Brain microvascular endothelial cell (primary cell): Measurements from ENCODE around the gene SLC25A21.
"Not testable (repeated sequence)": the region's sequence is repeated elsewhere in the genome, so short reads cannot be mapped to it uniquely, and the experiment has no call there.

ENCODE experiments used
- DNase-seq: peaks from one replicate; pipeline ENCODE4 v3.0.0-alpha.2; 2020
- H3K27ac ChIP-seq: fragments of 250-450 bp; sonication (Bioruptor Pico); 2 replicates; pipeline ENCODE4 v1.5.1; 2020; ENCODE audit warnings: mild to moderate bottlenecking, moderate library complexity
- H3K27me3 ChIP-seq: fragments of 250-450 bp; sonication (Bioruptor Pico); replicated peaks from 2 replicates; pipeline ENCODE4 v1.5.1; 2020; ENCODE audit warnings: mild to moderate bottlenecking
- H3K36me3 ChIP-seq: fragments of 250-450 bp; sonication (Bioruptor Pico); replicated peaks from 2 replicates; pipeline ENCODE4 v1.5.1; 2020; ENCODE audit warnings: mild to moderate bottlenecking
- H3K4me3 ChIP-seq: 2 replicates; pipeline ENCODE4 v1.5.1; 2011; ENCODE audit warnings: low read depth, mild to moderate bottlenecking, control low read depth, low read length, moderate library complexity
- in situ Hi-C: cut with HindIII; loops from 2 replicates; pipeline ENCODE4 v1.10.0; 2017; ENCODE audit warnings: low sequenced_read_pairs, low pct_ligation_motif_present
- TF ChIP-seq, protein P1 (sequence below): IDR thresholded peaks from 2 replicates; pipeline ENCODE4 v1.5.1; 2011; ENCODE audit warnings: low read depth, mild to moderate bottlenecking, moderate library complexity, low read length, control low read depth, inconsistent platforms; ENCODE audit errors: missing control alignments

SLC25A21 gene

DNA sequence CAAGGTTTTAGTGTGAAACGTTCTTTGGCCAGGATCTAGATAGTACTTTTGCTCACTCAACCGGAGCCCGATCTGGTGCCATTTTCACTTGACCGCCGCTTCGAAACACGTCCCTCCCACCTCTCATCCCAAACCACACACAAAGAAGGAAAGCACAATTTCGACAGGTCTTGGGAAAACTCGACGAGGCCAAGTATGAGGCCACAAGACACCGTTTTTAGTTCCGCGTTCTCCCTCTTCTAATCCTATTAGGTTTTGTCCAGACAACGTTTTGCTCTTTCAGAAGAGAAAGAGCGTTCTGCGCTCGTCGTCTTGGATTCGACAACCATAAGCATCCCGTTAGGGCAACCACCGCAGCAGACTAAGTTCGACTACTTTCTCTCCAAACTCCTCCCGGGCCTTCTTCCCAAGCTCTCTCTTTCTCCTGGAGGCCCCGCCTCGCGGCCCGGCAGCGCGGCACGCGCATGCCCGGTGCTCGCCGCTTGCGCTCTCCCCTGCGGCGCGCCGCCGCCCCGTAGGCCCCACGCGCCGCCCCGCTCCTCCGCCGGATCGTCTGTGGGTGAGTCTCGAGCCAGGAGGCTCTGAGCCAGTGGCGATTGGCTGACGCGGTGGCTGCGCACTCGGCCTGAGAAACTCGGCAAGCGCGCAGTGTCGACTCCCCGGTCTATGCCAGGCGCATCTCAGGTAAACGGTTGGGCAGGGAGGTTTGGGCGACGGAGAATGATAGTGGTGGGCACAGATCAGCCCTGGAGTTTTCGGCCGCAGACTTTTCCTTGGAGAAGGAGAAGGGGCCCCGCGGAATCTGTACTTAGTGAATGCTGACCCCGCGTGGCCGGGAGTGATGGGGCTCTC, 25.2 kb upstream of the SLC25A21 start, which contains the start of gene MIPOL1:
Gene MIPOL1, plus strand, starts transcription at position 517 of the 852 bp plus-strand sequence. CDS start 49,952 bp downstream, outside the sequence.
- peak; percentile 78 for DNase-seq

DNA sequence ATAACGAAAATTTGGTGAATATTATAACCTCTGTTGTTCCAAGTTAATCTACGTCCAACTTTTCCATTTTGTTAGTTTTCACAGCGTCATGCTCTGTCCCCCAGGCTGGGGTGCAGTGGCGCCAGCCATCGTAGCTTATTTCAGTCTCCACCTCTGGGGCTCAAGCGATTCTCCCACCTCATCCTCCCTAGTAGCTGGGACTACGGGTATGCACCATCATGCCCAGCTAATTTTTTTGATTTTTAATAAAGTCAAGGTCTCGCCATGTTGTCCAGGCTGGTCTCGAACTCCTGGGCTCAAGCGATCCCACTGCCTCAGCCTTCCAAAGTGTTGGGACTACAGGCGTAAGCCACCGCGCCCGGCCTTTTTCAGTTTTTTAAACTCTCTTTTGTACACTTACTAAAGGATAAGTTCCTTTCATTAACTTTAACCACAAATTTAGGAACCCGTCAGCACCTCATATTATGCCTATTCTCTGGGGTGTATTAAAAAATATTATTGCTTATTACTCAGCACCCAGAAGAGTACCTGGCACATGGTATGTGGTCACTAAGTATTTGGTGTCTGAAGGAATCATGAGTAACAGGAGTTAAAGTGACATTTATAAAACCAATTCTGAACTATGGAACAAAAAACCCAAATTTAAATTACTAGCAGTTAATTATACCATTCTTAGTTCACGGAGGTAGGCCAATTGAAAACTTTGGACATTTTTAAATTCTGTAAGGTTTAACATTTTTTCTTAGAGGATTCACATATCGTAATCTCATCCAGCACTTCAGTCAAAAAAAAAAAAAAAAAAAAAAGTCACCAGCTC, 24.4 kb upstream of the SLC25A21 start:
- DNase-seq, result no peak
- H3K27me3 ChIP-seq, result no peaks in the 10 kb centered on the region
- H3K27ac ChIP-seq, result no peak overlapping the region
- TF ChIP-seq, protein P1, sequence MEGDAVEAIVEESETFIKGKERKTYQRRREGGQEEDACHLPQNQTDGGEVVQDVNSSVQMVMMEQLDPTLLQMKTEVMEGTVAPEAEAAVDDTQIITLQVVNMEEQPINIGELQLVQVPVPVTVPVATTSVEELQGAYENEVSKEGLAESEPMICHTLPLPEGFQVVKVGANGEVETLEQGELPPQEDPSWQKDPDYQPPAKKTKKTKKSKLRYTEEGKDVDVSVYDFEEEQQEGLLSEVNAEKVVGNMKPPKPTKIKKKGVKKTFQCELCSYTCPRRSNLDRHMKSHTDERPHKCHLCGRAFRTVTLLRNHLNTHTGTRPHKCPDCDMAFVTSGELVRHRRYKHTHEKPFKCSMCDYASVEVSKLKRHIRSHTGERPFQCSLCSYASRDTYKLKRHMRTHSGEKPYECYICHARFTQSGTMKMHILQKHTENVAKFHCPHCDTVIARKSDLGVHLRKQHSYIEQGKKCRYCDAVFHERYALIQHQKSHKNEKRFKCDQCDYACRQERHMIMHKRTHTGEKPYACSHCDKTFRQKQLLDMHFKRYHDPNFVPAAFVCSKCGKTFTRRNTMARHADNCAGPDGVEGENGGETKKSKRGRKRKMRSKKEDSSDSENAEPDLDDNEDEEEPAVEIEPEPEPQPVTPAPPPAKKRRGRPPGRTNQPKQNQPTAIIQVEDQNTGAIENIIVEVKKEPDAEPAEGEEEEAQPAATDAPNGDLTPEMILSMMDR, result no peak
- H3K4me3 ChIP-seq, result peak overlapping the region; percentile 82
- no peaks in the 10 kb centered on the region for H3K36me3 ChIP-seq
- in situ Hi-C loops, result no loop called here

More for the DNA sequence above, 25.2 kb upstream of the SLC25A21 start, which contains the start of gene MIPOL1:
- TF ChIP-seq, protein P1, result peak; percentile 46
- in situ Hi-C loops, result no loop called here
- no peaks in the 10 kb centered on the region for H3K36me3 ChIP-seq
- H3K4me3 ChIP-seq, result peak within 1 kb of the TSS; percentile 82
- peak within 1 kb of the TSS; percentile 70 for H3K27ac ChIP-seq
- H3K27me3 ChIP-seq, result no peaks in the 10 kb centered on the region

DNA sequence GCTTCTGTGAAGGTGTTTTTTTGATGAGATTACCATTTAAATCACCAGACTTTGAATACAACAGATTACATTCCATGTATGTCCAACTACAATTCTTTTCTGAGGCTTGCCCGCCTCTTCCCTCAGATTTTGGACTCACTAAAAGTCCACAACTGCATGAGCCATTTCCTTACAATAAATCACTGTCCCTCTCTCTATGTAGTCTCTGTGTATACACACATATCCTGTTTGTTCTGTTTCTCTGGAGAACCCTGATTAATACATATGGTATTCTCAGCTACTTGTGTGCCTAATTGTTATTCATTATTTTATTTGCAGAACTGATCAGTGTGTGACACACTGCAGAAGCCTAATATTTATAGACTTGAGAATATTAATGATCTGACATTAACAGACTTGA, 22.9 kb upstream of the SLC25A21 start:
- H3K27ac ChIP-seq, result no peak overlapping the region
- no peaks in the 10 kb centered on the region for H3K36me3 ChIP-seq
- TF ChIP-seq, protein P1, result no peak
- DNase-seq, result no peak
- no peak overlapping the region for H3K4me3 ChIP-seq
- H3K27me3 ChIP-seq, result no peaks in the 10 kb centered on the region
- in situ Hi-C loops, result no loop called here

DNA sequence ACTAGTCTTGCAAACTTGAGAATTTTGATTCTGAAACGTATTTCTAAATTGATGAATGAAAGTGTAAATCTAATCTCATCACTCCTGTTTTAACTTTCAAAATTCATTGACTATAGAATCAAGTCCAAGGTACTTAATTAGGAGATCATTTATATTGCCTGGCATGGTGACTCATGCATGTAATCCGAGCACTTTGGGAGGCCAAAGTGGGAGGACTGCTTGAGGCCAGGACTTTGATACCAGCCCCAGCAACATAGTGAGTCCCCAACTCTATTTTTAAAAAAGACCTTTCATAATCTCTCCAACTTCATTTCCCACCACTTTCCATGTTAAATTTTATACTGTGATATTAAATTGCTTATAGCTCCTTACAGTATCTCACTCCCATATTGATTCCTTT, 22.3 kb upstream of the SLC25A21 start:
- Histone ChIP-seq H3K27ac (no peak overlapping the region), H3K36me3 (no peaks in the 10 kb centered on the region)
- in situ Hi-C loops, result no loop called here

DNA sequence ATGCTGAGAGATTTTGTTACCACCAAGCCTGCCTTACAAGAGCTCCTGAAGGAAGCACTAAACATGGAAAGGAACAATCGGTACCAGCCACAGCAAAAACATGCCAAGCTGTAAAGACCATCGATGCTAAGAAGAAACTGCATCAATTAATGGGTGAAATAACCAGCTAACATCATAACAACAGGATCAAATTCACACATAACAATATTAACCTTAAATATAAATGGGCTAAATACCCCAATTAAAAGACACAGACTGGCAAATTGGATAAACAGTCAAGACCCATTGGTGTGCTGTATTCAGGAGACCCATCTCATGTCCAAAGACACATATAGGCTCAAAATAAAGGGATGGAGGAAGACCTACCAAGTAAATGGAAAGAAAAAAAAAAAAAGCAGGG, 17.3 kb upstream of the SLC25A21 start:
- H3K36me3 ChIP-seq, DNase-seq, in situ Hi-C loops, H3K4me3 ChIP-seq, H3K27me3 ChIP-seq, H3K27ac ChIP-seq: not testable (repeated sequence)

More for the DNA sequence above, 22.3 kb upstream of the SLC25A21 start:
- TF ChIP-seq, protein P1, result no peak
- Histone ChIP-seq H3K4me3 (no peak overlapping the region), H3K27me3 (no peaks in the 10 kb centered on the region)
- DNase-seq, result no peak

DNA sequence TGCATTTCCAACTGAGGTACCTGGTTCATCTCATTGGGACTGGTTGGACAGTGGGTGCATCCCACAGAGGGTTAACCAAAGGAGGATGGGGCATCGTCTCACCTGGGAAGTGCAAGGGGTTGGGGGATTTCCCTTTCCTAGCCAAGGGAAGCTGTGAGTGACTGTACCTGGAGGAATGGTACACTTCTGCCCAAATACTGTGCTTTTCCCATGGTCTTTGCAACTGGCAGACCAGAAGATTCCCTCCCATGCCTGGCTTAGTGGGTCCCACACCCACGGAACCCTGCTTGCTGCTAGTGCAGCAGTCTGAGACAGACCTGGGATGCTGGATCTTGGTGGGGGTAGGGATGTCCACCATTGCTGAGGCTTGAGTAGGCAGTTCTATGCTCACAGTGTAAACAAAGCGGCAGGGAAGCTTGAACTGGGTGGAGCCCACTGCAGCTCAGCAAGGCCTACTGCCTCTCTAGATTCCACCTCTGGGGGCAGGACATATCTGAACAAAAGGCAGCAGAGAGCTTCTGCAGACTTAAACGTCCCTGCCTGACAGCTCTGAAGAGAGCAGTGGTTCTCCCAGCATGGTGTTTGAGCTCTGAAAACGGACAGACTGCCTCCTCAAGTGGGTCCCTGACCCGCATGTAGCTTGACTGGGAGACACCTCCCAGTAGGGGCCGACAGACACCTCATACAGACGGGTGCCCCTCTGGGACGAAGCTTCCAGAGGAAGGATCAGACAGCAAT, 15.6 kb upstream of the SLC25A21 start:
- in situ Hi-C loops, H3K27ac ChIP-seq, DNase-seq, H3K27me3 ChIP-seq, H3K36me3 ChIP-seq, H3K4me3 ChIP-seq: not testable (repeated sequence)
